ENCODE results near the gene NPHS2.

- TF ChIP-seq POLR2AphosphoS5 (IDR thresholded peaks at IDR 0.05; ENCODE audit: borderline replicate concordance, low read depth, low read length) (no peak), EZH2 (IDR thresholded peaks at IDR 0.05) (no peak), FOXP2 (optimal IDR thresholded peaks at IDR 0.05; ENCODE audit: control extremely low read depth, extremely low read length, insufficient read depth) (no peak)
These were observed 45.4 kb downstream of the NPHS2 start for GRCh38 chr1:179530352-179530751.

Measured in SK-N-MC (cell line).